Measurements from ENCODE around the gene NOL9. TPM values are rescaled to one million over a fixed set of nuclear protein-coding genes. Genes with fewer than 3 reads are reported as not detected.
A peak's percentile ranks its signal among the peaks of the same experiment; 100 is the strongest.
"Not testable (repeated sequence)": the region's sequence is repeated elsewhere in the genome, so short reads cannot be mapped to it uniquely, and the experiment has no call there.

Gene NOL9
- total and polyA plus RNA-seq, 2 donors = 4.0 to 28.6 TPM

DNA sequence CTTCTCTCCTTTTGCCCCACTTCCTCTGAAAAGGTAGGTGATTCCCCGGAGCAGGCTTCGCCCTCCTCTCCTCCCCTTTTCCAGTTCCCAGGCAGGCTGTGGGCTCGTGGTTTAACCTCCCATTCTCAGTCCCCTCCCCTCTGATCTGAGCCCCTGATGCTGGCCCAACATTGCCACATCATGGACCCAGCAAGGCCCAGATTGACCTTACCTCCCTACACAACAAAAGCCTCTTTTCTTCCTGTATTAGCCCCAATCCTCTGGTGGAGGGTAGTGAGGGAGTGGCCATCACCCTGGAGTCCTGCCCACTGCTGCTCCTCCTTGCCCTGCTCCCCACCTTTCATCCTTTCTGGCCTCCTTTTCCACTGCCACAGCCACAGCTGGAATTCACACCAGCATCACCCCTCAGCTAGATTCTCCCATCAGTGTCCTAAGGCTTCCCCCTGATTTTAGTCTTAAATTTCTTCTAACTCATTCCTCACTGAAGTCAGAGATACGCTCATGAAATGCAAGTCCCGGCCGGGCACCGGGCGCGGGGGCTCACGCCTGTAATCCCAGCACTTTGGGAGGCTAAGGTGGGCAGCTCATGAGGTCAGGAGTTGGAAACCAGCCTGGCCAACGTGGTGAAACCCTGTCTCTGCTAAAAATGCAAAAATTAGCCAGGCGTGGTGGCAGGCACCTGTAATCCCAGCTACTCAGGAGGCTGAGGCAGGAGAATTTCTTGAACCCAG, 18.5 kb upstream of the NOL9 start:
- 76% methylated on average over 12 of the region's 12 CpGs for WGBS
- Histone ChIP-seq H3K4me3 (ENCODE audit: low read depth, low read length) (no peak overlapping the region), H3K36me3 (ENCODE audit: insufficient read depth) (no peaks in the 10 kb centered on the region), H3K27ac (ENCODE audit: low read depth) (no peak overlapping the region), H3K4me1 (ENCODE audit: insufficient read depth) (no peaks in the 10 kb centered on the region)
- DNase-seq (ENCODE audit: extremely low spot score) = no peak

GRCh38 chr1:6570987-6571386, 16.7 kb upstream of the NOL9 start:
- Histone ChIP-seq H3K27ac (ENCODE audit: low read depth) (no peak overlapping the region), H3K36me3 (ENCODE audit: insufficient read depth) (no peaks in the 10 kb centered on the region), H3K4me3 (ENCODE audit: low read depth, low read length) (no peak overlapping the region), H3K4me1 (ENCODE audit: insufficient read depth) (no peaks in the 10 kb centered on the region)
- no peak for DNase-seq (ENCODE audit: extremely low spot score)
- WGBS = 74% methylated on average over 5 of the region's 5 CpGs

GRCh38 chr1:6570100-6570499, 15.8 kb upstream of the NOL9 start:
- no peak overlapping the region for H3K27ac ChIP-seq (ENCODE audit: low read depth)
- H3K36me3 ChIP-seq (ENCODE audit: insufficient read depth) = no peaks in the 10 kb centered on the region
- H3K4me1 ChIP-seq (ENCODE audit: insufficient read depth) = no peaks in the 10 kb centered on the region
- 52% methylated on average over 3 of the region's 3 CpGs for WGBS
- H3K4me3 ChIP-seq (ENCODE audit: low read depth, low read length) = no peak overlapping the region
- no peak for DNase-seq (ENCODE audit: extremely low spot score)

- no peak overlapping the region for H3K27ac ChIP-seq (ENCODE audit: low read depth)
- no peaks in the 10 kb centered on the region for H3K4me1 ChIP-seq (ENCODE audit: insufficient read depth)
- H3K4me3 ChIP-seq (ENCODE audit: low read depth, low read length) = no peak overlapping the region
- no peaks in the 10 kb centered on the region for H3K36me3 ChIP-seq (ENCODE audit: insufficient read depth)
- WGBS = 93% methylated on average over 11 of the region's 11 CpGs
- no peak for DNase-seq (ENCODE audit: extremely low spot score)
Observed at GRCh38 chr1:6569033-6569432, 14.7 kb upstream of the NOL9 start.

- H3K4me3 ChIP-seq (ENCODE audit: low read depth, low read length) = no peak overlapping the region
- WGBS = 53% methylated on average over 9 of the region's 9 CpGs
- no peak overlapping the region for H3K27ac ChIP-seq (ENCODE audit: low read depth)
- no peaks in the 10 kb centered on the region for H3K4me1 ChIP-seq (ENCODE audit: insufficient read depth)
- H3K36me3 ChIP-seq (ENCODE audit: insufficient read depth) = no peaks in the 10 kb centered on the region
- no peak for DNase-seq (ENCODE audit: extremely low spot score)
Observed at GRCh38 chr1:6560267-6560666, 6.0 kb upstream of the NOL9 start.

- not testable (repeated sequence) for H3K36me3 ChIP-seq (ENCODE audit: insufficient read depth); H3K4me1 ChIP-seq (ENCODE audit: insufficient read depth); H3K27ac ChIP-seq (ENCODE audit: low read depth); H3K4me3 ChIP-seq (ENCODE audit: low read depth, low read length); DNase-seq (ENCODE audit: extremely low spot score)
- 90% methylated on average over 11 of the region's 11 CpGs for WGBS
Observed at GRCh38 chr1:6559161-6559560, 4.8 kb upstream of the NOL9 start.

- Histone ChIP-seq H3K4me1 (ENCODE audit: insufficient read depth) (no peaks in the 10 kb centered on the region), H3K36me3 (ENCODE audit: insufficient read depth) (no peaks in the 10 kb centered on the region), H3K27ac (ENCODE audit: low read depth) (no peak overlapping the region), H3K4me3 (ENCODE audit: low read depth, low read length) (no peak overlapping the region)
- no peak for DNase-seq (ENCODE audit: extremely low spot score)
- 82% methylated on average over 1 of the region's 1 CpG for WGBS
Observed at GRCh38 chr1:6557597-6557996, 3.3 kb upstream of the NOL9 start.

- Histone ChIP-seq H3K27ac (ENCODE audit: low read depth) (peak within 1 kb of the TSS; percentile 42), H3K4me1 (ENCODE audit: insufficient read depth) (no peaks in the 10 kb centered on the region), H3K4me3 (ENCODE audit: low read depth, low read length) (peak within 1 kb of the TSS; percentile 80), H3K36me3 (ENCODE audit: insufficient read depth) (peaks cover 2% of the 10 kb centered on the region)
- no peak for DNase-seq (ENCODE audit: extremely low spot score)
- WGBS = 73% methylated on average over 19 of the region's 19 CpGs
Observed at GRCh38 chr1:6554907-6555778, 830 bp upstream of the NOL9 start, which contains the start of gene TAS1R1. TAS1R1 (plus strand) TSS chr1:6555307; CDS start chr1:6555374, 67 bp downstream.

GRCh38 chr1:6547301-6547700, 7.0 kb downstream of the NOL9 start:
- Histone ChIP-seq H3K27ac (ENCODE audit: low read depth) (no peak overlapping the region), H3K4me1 (ENCODE audit: insufficient read depth) (no peaks in the 10 kb centered on the region), H3K4me3 (ENCODE audit: low read depth, low read length) (no peak overlapping the region), H3K36me3 (ENCODE audit: insufficient read depth) (peaks cover 2% of the 10 kb centered on the region)
- DNase-seq (ENCODE audit: extremely low spot score) = no peak
- WGBS = 72% methylated on average over 4 of the region's 4 CpGs

GRCh38 chr1:6546326-6546725, 8.0 kb downstream of the NOL9 start:
- 71% methylated on average over 5 of the region's 5 CpGs for WGBS
- no peak overlapping the region for H3K4me3 ChIP-seq (ENCODE audit: low read depth, low read length)
- no peak overlapping the region for H3K27ac ChIP-seq (ENCODE audit: low read depth)
- no peaks in the 10 kb centered on the region for H3K4me1 ChIP-seq (ENCODE audit: insufficient read depth)
- H3K36me3 ChIP-seq (ENCODE audit: insufficient read depth) = peaks cover 2% of the 10 kb centered on the region
- DNase-seq (ENCODE audit: extremely low spot score) = no peak

DNA sequence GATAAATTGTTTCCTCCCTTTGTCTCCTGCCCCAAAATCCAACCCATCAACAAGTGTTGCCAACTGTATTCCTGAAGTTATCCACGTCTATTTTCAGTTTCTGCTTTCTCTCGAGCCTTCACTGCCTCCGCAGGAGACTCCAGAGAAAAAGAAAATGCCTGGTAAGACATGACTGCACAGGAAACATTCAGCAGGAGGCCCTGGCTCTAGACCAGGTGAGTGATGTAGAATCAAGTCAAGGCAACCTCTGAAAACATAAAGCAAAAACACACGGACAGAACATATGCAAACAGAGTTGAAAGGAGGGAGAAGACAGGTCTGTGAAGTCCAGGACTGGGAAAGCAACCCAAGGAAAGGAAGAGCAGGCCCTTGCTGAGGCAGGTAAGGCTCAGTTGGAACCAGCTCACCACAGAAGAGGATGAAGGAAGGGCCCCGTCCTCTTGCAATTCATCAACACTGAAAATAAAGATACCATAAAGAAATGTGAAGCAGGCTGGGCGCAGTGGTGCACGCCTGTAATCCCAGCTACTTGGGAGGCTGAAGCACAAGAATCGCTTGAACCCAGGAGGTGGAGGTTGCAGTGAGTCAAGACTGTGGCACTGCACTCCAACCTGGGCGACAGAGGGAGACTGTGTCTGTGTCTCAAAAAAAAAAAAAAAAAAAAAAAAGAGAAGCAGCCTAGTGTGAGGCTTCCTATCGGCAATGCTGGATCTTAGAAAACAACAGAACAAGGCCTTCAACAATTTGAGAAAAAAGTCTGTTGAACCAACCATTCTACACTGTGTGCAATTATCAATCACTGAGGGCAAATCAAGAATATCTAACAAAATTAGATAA, 8.8 kb downstream of the NOL9 start:
- no peak for DNase-seq (ENCODE audit: extremely low spot score)

GRCh38 chr1:6544831-6545230, 9.5 kb downstream of the NOL9 start:
- Histone ChIP-seq H3K4me1 (ENCODE audit: insufficient read depth) (no peaks in the 10 kb centered on the region), H3K4me3 (ENCODE audit: low read depth, low read length) (no peak overlapping the region), H3K27ac (ENCODE audit: low read depth) (no peak overlapping the region), H3K36me3 (ENCODE audit: insufficient read depth) (no peaks in the 10 kb centered on the region)
- DNase-seq (ENCODE audit: extremely low spot score) = no peak
- 82% methylated on average over 3 of the region's 3 CpGs for WGBS

More for the DNA sequence above, 8.8 kb downstream of the NOL9 start:
- Histone ChIP-seq H3K36me3 (ENCODE audit: insufficient read depth) (peaks cover 2% of the 10 kb centered on the region), H3K4me3 (ENCODE audit: low read depth, low read length) (no peak overlapping the region), H3K4me1 (ENCODE audit: insufficient read depth) (no peaks in the 10 kb centered on the region), H3K27ac (ENCODE audit: low read depth) (no peak overlapping the region)
- WGBS = 73% methylated on average over 10 of the region's 10 CpGs

DNA sequence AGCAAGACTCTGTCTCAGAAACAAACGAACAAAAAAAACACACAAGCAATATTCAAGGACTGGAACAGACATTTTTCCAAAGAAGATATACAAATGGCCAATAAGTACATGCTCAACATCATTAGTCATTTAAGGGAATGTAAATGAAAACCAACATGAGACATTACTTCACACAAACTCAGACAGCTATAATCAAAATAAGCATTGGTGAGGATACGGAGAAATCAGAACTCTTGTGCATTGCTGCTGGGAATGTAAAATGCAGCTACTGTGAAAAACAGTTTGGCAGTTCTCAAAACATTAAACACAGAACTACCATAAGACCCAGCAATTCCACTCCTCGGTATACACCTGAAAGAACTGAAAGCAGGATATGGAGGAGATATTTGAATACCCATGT, 15.4 kb downstream of the NOL9 start:
- Histone ChIP-seq H3K27ac (ENCODE audit: low read depth) (no peak overlapping the region), H3K36me3 (ENCODE audit: insufficient read depth) (no peaks in the 10 kb centered on the region), H3K4me1 (ENCODE audit: insufficient read depth) (no peaks in the 10 kb centered on the region), H3K4me3 (ENCODE audit: low read depth, low read length) (no peak overlapping the region)
- 60% methylated on average over 3 of the region's 3 CpGs for WGBS
- no peak for DNase-seq (ENCODE audit: extremely low spot score)
